ENCODE data around the gene WSCD2.
A peak's percentile ranks its signal among the peaks of the same experiment; 100 is the strongest.

WSCD2 gene

DNA sequence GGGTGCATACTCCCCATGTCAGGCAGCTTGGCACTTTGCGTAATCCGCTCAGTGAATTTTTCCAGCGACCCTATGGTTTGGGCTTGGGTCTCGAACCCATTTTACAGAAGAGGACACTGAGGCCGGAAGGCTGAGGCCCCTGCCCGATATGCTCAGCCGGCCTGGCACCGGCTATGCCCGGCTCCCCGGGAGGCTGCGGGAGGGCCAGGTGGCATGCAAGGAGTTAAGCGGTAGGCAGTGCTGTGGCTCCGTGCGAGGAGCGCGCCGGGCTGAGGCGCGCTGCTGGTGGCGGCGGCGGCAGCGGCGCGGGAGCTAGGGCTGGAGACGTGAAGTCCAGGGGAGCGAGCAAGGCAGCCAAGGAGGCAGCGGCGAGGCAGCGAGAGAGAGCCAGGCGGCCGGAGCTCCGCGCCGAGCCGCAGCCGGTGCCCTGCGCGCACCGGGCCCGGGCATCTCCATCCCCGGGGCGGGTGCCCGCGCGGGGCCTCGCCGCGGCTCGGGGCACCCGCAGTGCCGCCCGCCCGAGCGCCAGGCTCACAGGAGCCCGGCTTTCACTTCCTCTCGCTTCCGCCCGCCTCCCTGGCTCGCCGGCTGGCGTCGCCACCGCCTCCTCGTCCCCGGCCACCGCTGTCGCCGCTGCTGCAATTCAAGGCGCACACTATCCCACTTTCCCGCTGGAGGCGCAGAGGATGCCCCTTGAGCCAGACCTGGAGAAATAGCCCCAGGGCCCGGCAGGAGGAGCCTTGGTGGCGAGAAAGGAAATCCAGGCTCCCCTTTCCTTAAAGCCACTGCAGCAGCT is at the start of gene WSCD2:
TSS of gene WSCD2 (plus strand) at position 272 of the 796 bp plus-strand sequence. CDS start 66,545 bp downstream, outside the sequence.
- peak; percentile 27 for DNase-seq

GRCh38 chr12:108079721-108080120 is 49.4 kb upstream of the WSCD2 start:
- no peak for DNase-seq

DNA sequence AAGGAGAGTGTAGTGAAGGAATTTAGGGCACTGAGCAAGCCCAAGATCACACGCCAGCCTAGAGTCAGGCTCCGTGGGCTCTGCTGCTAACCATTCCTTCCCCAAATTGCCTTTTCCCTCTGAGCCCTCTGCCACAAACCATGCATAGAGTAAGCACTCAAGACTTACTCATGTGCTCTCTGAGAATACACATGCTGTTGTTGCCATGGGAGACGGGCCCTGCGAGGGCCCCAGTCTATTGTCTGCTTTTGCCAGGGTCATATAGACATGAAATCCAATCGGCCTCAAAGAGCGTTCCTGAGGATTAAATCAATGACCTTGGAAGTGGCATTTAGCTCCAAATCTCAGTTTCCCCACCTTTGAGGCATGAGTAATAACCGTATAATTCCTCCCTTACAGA is 48.7 kb upstream of the WSCD2 start:
- DNase-seq = no peak

GRCh38 chr12:108082485-108082884 is 46.6 kb upstream of the WSCD2 start:
- no peak for DNase-seq

GRCh38 chr12:108087900-108088299 is 41.2 kb upstream of the WSCD2 start:
- no peak for DNase-seq

DNA sequence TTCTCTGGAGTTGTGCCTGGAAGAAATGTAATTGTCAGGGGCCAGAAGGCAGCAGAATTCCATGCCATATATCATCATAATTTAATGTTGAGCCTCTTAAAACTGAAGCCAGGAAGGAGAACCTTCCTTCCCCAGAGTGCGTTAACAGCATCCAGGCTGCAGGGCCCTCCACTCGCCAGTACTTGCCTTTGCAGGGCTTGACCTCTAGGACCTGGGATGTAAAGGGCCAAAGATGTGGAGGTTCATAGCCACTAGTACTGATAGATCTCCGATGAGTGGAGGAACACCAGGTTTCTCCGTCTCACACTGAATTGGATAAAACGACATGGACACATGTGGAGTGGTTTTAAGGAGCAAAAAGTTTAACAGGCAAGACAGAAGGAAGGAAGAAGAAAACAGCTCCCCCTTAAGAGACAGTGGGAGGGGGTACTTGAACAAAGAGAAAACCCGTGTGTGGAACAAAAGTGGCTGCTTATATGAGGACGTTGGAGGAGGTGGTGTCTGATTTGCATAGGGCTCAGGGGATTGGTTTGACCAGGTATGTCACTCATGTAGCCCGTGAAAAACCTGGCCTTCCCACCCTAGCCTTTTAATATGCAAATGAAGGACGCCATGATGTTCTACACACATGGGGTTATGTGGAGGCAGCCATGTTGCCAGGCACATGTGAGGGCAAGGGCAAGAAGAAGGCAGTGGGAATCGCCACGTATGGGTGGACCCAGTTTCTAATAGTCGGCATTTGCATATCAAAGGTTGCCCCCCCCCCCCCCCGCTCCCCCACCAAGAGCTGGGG is 38.8 kb upstream of the WSCD2 start:
- no peak for DNase-seq

DNA sequence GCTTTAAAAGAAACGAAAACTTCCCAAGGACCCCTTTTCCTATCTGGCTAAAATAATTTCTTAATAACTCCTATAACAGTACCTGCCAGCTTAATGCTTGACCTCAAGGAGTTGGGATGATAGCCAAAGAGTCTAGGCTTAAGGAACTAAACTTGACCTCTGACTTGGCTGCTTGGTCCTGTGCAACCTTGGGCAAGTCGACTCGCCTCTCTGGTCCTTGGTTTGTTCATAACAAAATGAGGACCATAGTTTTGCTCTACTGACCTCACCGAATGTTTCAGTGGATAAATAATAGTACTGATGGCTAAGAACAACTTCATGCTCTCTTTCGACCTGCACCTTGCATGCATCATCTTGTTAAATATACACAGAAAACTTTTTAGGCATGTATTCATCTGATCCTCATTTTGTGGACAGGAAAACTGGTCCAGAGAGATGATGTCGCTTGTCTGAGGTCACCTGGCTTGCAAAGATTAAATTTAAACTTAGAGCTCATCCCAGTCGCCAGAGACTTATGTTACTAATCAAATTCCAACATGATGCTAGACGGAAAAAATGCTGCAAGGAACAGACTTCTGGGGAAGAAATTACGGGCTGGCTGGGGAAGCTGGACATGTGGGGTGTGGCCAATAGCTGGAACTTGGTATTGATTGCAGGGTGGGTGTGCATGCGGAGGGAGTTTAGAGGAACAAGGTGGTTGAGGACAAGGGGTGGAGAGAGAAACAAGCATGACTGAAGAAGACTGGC is 38.0 kb upstream of the WSCD2 start:
- no peak for DNase-seq

DNA sequence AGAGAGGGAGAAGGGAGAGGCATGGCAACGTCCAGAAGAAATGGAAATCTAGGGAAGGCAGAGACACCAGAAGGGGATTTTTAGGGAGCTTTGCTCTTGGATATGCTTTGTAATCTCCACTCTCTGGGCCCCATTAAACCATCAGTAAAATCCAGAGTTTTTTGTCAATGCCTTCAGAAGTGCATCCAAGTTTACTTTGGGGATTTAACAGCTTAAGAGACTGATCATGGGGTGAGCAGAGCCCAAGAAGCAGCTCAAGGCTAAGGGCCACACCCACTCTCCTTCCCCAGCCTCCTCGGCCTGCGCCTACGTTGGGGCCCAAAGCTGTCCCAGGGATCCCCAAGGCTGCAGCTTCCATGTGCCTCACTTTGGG is 37.4 kb upstream of the WSCD2 start:
- DNase-seq = no peak

GRCh38 chr12:108093209-108093608 is 35.9 kb upstream of the WSCD2 start:
- no peak for DNase-seq

DNA sequence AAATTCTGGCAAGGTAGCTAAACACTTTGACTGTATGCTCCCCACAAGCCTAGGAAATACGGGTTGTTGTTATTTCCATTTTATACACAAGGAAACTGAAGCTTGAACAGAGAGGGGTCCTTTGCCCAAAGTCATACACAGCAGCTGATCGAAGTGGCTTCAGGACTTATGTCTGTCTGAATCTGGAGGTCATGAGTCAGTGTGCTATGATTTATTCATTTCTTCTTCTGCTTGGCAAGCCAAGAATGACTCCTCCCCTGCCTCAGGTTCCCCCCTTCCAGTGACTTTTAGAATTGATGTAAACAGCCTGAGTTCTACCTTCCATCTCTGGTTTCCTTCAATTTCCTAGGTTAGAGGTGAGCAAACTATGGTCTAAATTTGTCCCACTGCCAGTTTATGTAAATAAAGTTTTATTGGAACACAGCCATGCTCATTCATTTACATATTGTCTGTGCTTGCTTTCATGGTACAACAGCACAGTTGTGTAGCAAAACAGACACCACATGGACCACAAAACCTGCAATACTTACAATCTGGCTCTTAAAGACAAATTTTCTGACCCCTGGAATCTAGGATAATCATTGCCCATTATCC is 34.9 kb upstream of the WSCD2 start:
- DNase-seq = no peak

DNA sequence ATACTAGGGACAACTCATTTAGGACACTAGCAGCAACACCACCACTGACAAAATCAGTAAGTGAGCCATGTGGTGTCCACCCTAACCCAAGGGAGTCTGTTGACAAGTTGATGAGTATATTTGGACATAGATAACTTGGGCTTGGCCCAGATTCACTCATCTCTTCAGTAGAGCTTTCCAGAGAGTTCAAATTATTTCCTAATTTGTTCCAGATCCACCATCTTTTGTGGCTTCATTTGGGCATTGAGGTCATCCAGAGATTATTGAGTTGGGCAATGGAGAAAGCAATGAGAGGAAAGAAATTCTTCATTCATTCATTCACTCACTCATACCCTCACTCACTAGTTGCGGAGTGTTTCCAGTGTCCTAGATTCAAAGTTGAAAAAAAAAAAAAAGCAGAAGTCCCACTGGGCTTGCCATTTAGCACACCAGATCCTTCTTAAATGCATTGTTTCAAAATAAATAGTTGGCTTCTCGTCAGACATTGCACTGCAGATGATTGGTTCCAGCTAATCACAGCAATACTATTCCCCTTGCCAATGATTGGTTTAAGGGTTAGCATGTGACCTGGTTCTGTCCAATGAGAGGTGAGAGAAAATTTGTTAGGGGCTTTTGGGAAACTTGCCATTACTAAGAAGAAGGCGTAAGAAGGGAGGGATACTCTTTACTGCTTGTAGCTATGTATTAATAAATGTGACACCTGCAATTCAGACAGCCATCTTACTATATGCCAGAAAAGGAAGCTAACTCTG is 31.8 kb upstream of the WSCD2 start:
- no peak for DNase-seq

GRCh38 chr12:108098374-108098773 is 30.7 kb upstream of the WSCD2 start:
- no peak for DNase-seq

- DNase-seq = no peak
Observed at GRCh38 chr12:108099073-108099472, 30.0 kb upstream of the WSCD2 start.

DNA sequence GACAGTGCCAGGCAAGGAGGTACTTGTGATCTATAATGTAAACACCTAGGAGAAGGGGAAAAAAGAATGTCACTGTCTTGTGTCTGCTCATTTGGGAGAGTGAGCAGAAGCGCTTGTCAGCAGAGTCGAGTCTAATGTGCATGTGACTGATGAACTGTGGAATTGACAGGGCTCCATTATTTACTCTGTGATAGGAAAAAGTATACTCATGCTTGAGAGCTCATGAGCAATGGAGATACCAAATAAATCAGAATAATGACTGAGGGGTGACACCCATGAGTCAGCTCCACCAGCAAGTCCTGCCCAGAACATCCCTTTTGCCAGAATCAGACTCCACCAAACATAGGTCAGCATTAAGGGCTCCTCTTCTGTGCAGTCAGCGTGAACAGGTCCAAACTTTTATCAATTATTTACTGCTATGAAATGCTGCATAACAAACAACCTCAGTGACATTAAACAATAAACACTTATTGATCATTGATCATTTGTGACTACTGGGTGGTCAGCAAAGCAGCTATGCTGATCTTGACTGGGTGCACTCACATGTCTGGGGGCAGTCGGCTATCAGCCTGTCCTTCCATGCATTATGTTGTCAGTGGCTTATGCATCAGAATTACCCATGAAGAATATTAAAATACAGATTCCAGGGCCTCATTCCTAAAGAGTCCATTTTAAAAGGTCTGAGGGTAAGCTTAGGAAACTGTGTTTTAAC is 29.2 kb upstream of the WSCD2 start:
- no peak for DNase-seq

- DNase-seq = no peak
Observed at GRCh38 chr12:108101605-108102175, 27.4 kb upstream of the WSCD2 start.

DNA sequence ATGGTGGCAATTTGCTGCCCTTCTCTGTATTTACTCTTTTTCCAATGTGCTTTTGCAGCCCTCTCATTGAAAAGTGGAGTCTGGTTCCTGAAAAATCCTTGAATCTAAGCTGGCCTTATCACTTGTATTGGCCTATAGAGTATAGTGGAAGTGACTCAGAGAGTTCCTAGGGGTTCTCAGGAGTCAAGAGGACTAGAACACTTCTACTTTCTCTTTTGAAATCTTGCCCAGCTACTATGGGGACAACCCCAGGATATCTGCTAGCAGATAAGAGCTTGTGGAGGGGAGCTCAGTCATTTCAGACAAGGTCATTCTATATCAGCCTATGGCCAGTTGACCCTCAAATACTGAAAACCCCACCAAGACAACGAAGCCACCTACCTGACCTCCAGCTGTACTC is 26.7 kb upstream of the WSCD2 start:
- DNase-seq = no peak

DNA sequence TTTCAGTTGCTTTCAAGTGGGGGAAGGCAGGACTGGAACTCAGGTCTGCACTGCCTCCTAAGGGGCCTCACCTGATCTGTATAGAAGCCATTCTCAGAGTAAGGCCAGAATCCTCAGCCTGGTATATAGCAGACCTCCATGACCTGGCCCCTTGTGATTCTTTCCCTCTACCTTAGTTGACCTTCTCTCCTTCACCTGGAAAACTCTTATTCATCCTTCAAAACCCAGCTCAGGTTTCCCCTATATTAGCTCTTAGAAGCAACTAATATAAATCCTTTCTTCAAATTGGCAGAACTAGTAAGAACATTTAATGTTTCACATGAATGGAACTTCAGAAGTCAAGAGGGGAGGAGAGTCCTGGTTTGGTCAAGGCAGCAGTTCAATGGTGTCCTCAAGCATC is 26.0 kb upstream of the WSCD2 start:
- DNase-seq = no peak

- no peak for DNase-seq
Observed at GRCh38 chr12:108103517-108103916, 25.6 kb upstream of the WSCD2 start.

- no peak for DNase-seq
Observed at GRCh38 chr12:108104657-108105056, 24.4 kb upstream of the WSCD2 start.

DNA sequence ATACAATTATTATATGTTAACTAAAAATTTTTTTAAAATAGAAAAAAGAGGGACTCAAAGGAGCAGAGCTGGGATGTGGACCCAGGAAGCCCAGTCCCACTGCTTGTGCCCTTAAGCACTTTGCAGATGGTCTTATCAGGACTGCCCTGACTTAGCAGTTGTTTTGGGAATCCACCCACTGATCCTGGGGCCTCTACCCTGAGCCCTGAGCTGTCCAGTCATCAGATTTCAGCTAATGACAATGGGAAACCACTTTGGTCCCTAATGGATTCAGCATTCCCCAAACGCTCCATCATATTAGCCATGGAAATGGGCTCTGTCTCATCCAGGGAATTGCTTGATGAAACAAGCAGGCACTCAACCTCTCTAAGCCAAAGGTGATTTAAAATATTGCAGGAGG is 22.5 kb upstream of the WSCD2 start:
- DNase-seq = no peak

GRCh38 chr12:108107293-108107692 is 21.8 kb upstream of the WSCD2 start:
- DNase-seq = no peak

Measured in NCI-H1092 (cell line).